Gastrocnemius medialis (tissue), 4 donors: ENCODE data around the gene HUNK.

Source experiments
- POLR2A ChIP-seq, 2 donors: fragments of 450-650 bp; IDR thresholded peaks; one replicate each; pipeline ENCODE4 v1.6.1; 2017; ENCODE audit warnings: antibody characterized with exemption in 2 of 2, mild to moderate bottlenecking in 2 of 2, moderate library complexity in 2 of 2
- TF ChIP-seq, protein P1 (sequence below), 5 experiments: fragments of 450-650 bp in 3 of 5; fragments of 200-600 bp in 2 of 5; sonication (generic) in 2 of 5; IDR thresholded peaks in 4 of 5; conservative IDR thresholded peaks in 1 of 5; 1 replicate in 4 of 5; 2 replicates in 1 of 5; pipeline ENCODE4 v1.5.1; 2016 to 2019; ENCODE audit warnings: antibody characterized with exemption in 5 of 5, mild to moderate bottlenecking in 3 of 5, moderate library complexity in 3 of 5

DNA sequence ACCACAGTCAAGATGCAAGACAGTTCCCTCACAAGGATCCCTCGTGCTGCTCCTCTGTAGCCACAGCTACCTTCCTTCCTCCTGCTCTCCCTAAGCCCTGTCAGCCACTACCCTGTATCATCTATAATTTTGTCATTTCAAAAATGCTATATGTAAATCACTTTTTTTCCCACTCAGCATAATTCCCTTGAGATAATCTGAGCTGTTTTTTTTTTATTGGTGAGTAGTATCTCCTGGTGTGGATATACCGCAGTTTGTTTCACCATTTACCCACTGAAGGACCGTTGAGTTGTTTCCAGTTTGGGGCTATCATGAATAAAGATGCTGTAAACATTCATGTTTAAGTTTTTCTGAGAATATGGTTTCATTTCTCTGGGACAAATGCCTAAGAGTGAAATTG is 88.2 kb downstream of the HUNK start:
- TF ChIP-seq, protein P1, sequence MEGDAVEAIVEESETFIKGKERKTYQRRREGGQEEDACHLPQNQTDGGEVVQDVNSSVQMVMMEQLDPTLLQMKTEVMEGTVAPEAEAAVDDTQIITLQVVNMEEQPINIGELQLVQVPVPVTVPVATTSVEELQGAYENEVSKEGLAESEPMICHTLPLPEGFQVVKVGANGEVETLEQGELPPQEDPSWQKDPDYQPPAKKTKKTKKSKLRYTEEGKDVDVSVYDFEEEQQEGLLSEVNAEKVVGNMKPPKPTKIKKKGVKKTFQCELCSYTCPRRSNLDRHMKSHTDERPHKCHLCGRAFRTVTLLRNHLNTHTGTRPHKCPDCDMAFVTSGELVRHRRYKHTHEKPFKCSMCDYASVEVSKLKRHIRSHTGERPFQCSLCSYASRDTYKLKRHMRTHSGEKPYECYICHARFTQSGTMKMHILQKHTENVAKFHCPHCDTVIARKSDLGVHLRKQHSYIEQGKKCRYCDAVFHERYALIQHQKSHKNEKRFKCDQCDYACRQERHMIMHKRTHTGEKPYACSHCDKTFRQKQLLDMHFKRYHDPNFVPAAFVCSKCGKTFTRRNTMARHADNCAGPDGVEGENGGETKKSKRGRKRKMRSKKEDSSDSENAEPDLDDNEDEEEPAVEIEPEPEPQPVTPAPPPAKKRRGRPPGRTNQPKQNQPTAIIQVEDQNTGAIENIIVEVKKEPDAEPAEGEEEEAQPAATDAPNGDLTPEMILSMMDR (IDR thresholded peaks at IDR 0.05 in 4 of 5, conservative IDR thresholded peaks at IDR 0.05 in 1 of 5): no peak
- TF ChIP-seq POLR2A (IDR thresholded peaks at IDR 0.05): no peak
